ENCODE results near the gene KAZN.

Gene KAZN

GRCh38 chr1:14919751-14920150 is 321.3 kb downstream of the KAZN start:
- no peak for DNase-seq
- in situ Hi-C loops (cut with HindIII; ENCODE audit: low pct_ligation_motif_present, low pct_unique_long_range_greater_than_20kb, low sequenced_read_pairs): no loop called here

- DNase-seq: no peak
These were observed 322.6 kb downstream of the KAZN start for GRCh38 chr1:14921057-14921456.

GRCh38 chr1:14922942-14923726 is 324.6 kb downstream of the KAZN start:
- no peak for DNase-seq
- in situ Hi-C loops (cut with HindIII; ENCODE audit: low pct_ligation_motif_present, low pct_unique_long_range_greater_than_20kb, low sequenced_read_pairs): no loop called here

More at GRCh38 chr1:14921057-14921456, 322.6 kb downstream of the KAZN start:
- in situ Hi-C loops (cut with HindIII; ENCODE audit: low pct_ligation_motif_present, low pct_unique_long_range_greater_than_20kb, low sequenced_read_pairs): no loop called here

GRCh38 chr1:14923727-14924452 is 325.4 kb downstream of the KAZN start:
- DNase-seq: peak; percentile 85
- in situ Hi-C loops (cut with HindIII; ENCODE audit: low pct_ligation_motif_present, low pct_unique_long_range_greater_than_20kb, low sequenced_read_pairs): no loop called here

- DNase-seq: peak; percentile 51
- in situ Hi-C loops (cut with HindIII; ENCODE audit: low pct_ligation_motif_present, low pct_unique_long_range_greater_than_20kb, low sequenced_read_pairs): no loop called here
These were observed 326.2 kb downstream of the KAZN start for GRCh38 chr1:14924455-14925331.

- DNase-seq: no peak
- in situ Hi-C loops (cut with HindIII; ENCODE audit: low pct_ligation_motif_present, low pct_unique_long_range_greater_than_20kb, low sequenced_read_pairs): no loop called here
These were observed 327.1 kb downstream of the KAZN start for GRCh38 chr1:14925336-14926136.

GRCh38 chr1:14926229-14926628 is 327.7 kb downstream of the KAZN start:
- in situ Hi-C loops (cut with HindIII; ENCODE audit: low pct_ligation_motif_present, low pct_unique_long_range_greater_than_20kb, low sequenced_read_pairs): no loop called here
- no peak for DNase-seq

GRCh38 chr1:14926818-14927575 is 328.5 kb downstream of the KAZN start:
- in situ Hi-C loops (cut with HindIII; ENCODE audit: low pct_ligation_motif_present, low pct_unique_long_range_greater_than_20kb, low sequenced_read_pairs): no loop called here
- no peak for DNase-seq

- DNase-seq: no peak
These were observed 329.9 kb downstream of the KAZN start for GRCh38 chr1:14928412-14928811.

GRCh38 chr1:14928886-14929546 is 330.5 kb downstream of the KAZN start:
- DNase-seq: no peak
- in situ Hi-C loops (cut with HindIII; ENCODE audit: low pct_ligation_motif_present, low pct_unique_long_range_greater_than_20kb, low sequenced_read_pairs): no loop called here

More at GRCh38 chr1:14928412-14928811, 329.9 kb downstream of the KAZN start:
- in situ Hi-C loops (cut with HindIII; ENCODE audit: low pct_ligation_motif_present, low pct_unique_long_range_greater_than_20kb, low sequenced_read_pairs): no loop called here

GRCh38 chr1:14929547-14930246 is 331.2 kb downstream of the KAZN start:
- no peak for DNase-seq
- in situ Hi-C loops (cut with HindIII; ENCODE audit: low pct_ligation_motif_present, low pct_unique_long_range_greater_than_20kb, low sequenced_read_pairs): no loop called here

GRCh38 chr1:14930247-14930965 is 331.9 kb downstream of the KAZN start:
- in situ Hi-C loops (cut with HindIII; ENCODE audit: low pct_ligation_motif_present, low pct_unique_long_range_greater_than_20kb, low sequenced_read_pairs): no loop called here
- no peak for DNase-seq

- DNase-seq: no peak
- in situ Hi-C loops (cut with HindIII; ENCODE audit: low pct_ligation_motif_present, low pct_unique_long_range_greater_than_20kb, low sequenced_read_pairs): no loop called here
These were observed 333.7 kb downstream of the KAZN start for GRCh38 chr1:14932034-14932638.

- no peak for DNase-seq
- in situ Hi-C loops (cut with HindIII; ENCODE audit: low pct_ligation_motif_present, low pct_unique_long_range_greater_than_20kb, low sequenced_read_pairs): no loop called here
These were observed 336.4 kb downstream of the KAZN start for GRCh38 chr1:14934867-14935266.

- in situ Hi-C loops (cut with HindIII; ENCODE audit: low pct_ligation_motif_present, low pct_unique_long_range_greater_than_20kb, low sequenced_read_pairs): no loop called here
- no peak for DNase-seq
These were observed 338.3 kb downstream of the KAZN start for GRCh38 chr1:14936815-14937214.
